H54 (cell line): Measurements from ENCODE around the gene DYNLT1.
"Not testable (repeated sequence)": the region's sequence is repeated elsewhere in the genome, so short reads cannot be mapped to it uniquely, and the experiment has no call there.

Source experiments
- DNase-seq: peaks from one replicate; pipeline ENCODE4 v3.0.0; 2011; ENCODE audit warnings: low spot score, mixed read lengths; ENCODE audit not compliant: insufficient read length
- FAIRE-seq: peaks from 3 replicates; lab custom pipeline; 2011; peaks lifted over from hg19 to GRCh38; lab: Jason Lieb, UNC
- POLR2A ChIP-seq: IDR thresholded peaks from 2 replicates; pipeline ENCODE4 v1.6.1; 2011; ENCODE audit warnings: low read depth, mild to moderate bottlenecking, low read length

DYNLT1 gene

GRCh38 chr6:158644231-158645063 lies at the start of gene DYNLT1:
DYNLT1 (minus strand) TSS chr6:158644743; CDS start chr6:158644708, 35 bp downstream.
- DNase-seq (peak; percentile 60), FAIRE-seq (no peak)
- TF ChIP-seq POLR2A: peak; percentile 95

DNA sequence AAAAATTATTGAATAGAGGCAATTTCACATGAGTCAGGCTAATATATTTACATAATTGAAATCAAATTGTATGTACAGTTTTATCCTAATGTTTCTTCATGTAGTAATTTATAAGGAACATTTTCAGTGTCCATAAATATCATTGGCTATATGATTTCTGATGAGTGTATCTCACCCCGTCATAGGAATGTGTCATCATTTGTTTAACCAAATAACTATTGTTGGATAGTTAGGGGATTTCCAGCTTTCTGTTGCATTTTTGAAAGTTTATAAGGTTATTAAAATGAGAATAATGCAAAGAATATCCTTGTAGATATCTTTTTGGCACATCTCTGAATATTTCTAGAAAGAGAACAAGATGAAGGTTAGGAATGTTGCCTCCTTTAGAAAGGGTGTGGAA lies 44.3 kb upstream of the DYNLT1 start:
- FAIRE-seq: no peak
- no peak for TF ChIP-seq POLR2A
- no peak for DNase-seq

GRCh38 chr6:158687506-158687905 lies 43.0 kb upstream of the DYNLT1 start:
- DNase-seq: no peak
- TF ChIP-seq POLR2A: no peak
- no peak for FAIRE-seq

DNA sequence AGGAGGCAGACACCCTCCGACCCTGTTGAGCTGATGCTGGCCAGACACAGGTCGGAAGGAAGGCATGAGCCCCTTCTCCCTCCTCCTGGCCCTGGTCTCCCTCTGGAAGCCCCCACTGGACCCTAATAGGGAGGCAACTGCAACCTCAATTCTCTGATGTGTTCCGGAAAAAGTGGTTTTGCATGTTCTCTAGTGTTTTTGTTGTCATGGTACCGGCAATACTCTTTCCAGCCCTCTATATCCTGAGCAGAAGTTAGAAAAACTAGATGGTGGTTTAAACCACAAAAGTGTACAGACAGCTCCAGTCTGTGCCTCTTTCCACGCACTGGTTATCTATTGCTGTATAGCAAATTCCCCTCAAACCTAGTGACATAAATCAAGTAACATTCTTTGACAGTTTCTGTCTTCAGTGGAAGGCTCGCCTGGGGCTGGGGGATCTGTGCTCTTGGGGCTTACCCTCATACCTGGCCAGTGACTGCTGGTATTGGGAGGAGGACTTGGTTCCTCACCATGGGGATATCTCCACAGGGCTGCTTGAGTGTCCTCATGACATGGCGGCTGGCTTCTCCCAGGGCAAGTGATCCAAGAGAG lies 42.3 kb upstream of the DYNLT1 start:
- TF ChIP-seq POLR2A: no peak
- DNase-seq: no peak
- FAIRE-seq: no peak

DNA sequence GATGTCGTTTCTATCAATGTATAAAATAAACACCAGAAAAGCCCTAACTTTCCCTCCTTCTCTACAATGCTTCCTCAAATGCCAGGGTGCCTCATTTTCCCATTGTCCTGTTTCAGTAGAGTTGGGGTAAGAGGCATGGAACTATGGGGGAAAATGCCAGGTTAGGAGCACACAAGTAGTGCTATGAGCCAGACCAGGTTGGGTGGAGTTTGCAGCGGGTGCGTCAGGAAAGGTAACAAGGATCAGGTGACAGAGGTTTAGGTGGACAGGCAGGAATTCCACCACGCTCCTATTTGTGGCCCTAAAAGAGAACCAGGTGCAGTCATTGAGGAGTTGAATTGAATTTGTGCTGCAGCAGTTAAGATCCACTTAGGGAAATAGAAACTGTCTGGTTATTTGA lies 41.8 kb upstream of the DYNLT1 start:
- FAIRE-seq (no peak), DNase-seq (no peak)
- TF ChIP-seq POLR2A: no peak

- FAIRE-seq: no peak
- DNase-seq: no peak
- TF ChIP-seq POLR2A: no peak
Observed at GRCh38 chr6:158684745-158685324, 40.3 kb upstream of the DYNLT1 start.

GRCh38 chr6:158684311-158684710 lies 39.8 kb upstream of the DYNLT1 start:
- FAIRE-seq (no peak), DNase-seq (no peak)
- no peak for TF ChIP-seq POLR2A

GRCh38 chr6:158680481-158680880 lies 35.9 kb upstream of the DYNLT1 start:
- TF ChIP-seq POLR2A: no peak

DNA sequence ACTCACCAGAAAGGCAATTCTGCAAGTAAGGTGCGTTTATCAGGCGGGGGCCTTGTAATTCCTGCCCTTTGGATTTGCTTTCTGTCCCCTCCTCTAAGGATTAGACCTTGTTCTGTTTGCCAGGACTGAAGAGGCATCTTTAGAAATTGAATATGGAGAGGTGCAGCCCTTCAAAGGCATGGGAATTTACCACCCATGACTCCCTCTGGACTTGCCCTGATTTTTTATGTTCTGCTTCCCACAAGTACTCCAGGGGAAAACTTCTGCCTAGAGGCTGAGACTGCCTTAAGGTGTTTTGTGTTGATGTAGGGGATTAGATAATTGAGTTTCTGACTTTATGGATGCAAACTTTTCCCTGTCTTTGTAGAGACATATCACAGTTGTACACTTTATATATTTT lies 35.5 kb upstream of the DYNLT1 start:
- FAIRE-seq: no peak
- DNase-seq: no peak

More at GRCh38 chr6:158680481-158680880, 35.9 kb upstream of the DYNLT1 start:
- FAIRE-seq (no peak), DNase-seq (no peak)

GRCh38 chr6:158677906-158678578 lies 33.5 kb upstream of the DYNLT1 start:
- TF ChIP-seq POLR2A: no peak
- FAIRE-seq: no peak
- DNase-seq: no peak

More for the DNA sequence above, 35.5 kb upstream of the DYNLT1 start:
- TF ChIP-seq POLR2A: no peak

GRCh38 chr6:158677094-158677493 lies 32.6 kb upstream of the DYNLT1 start:
- FAIRE-seq, DNase-seq: not testable (repeated sequence)

DNA sequence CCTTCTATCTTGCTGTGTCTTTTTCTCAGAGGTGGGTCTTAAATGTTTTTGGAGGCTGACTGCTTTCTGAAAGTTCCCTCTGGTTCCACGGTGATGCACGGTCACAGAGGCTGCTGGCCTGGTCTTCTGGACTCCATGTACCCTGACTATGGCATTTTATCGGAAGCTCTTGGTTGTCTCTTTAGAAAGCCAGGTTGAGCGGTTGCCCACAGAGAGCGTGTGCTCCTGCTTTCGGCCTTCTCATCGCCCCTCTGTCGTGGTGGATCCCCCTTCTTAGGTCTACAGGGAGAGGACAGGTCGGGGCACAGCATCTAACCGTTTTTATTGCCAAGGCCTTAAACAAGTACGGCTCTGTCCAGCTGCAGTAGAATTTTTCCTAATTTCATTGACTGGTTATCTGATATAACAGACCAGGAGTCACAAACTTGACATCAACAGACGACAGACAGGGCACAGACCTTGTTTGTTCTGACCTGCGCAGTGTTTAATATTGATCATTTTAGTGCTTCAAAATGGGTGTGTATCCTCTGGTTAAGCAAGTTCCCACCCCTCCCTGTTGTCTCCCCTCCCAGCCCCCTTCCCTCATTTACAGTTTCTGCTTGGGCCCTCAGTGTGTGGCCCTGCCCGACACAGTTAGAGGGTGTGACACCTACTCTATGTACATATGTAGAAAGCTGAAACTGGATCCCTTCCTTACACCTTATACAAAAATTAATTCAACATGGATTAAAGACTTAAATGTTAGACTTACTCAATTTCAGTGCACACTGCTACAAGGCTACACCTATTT lies 30.0 kb upstream of the DYNLT1 start:
- DNase-seq (no peak), FAIRE-seq (no peak)
- no peak for TF ChIP-seq POLR2A

DNA sequence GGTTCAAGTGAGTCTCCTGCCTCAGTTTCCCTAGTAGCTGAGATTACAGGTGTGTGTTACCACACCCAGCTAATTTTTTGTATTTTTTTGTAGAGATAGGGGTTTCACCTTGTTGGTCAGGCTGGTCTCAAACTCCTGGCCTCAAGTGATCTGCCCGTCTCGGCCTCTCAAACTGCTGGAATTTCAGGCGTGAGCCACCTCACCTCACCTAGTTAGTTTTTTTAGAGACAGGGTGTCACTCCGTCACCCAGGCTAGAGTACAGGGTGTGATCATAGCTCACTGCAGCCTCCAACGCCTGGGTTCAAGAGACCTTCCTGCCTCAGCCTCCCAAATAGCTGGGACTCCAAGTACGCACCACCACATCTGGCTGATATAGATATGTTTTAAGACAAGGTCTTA lies 28.2 kb upstream of the DYNLT1 start:
- no peak for DNase-seq
- TF ChIP-seq POLR2A: no peak
- FAIRE-seq: no peak

DNA sequence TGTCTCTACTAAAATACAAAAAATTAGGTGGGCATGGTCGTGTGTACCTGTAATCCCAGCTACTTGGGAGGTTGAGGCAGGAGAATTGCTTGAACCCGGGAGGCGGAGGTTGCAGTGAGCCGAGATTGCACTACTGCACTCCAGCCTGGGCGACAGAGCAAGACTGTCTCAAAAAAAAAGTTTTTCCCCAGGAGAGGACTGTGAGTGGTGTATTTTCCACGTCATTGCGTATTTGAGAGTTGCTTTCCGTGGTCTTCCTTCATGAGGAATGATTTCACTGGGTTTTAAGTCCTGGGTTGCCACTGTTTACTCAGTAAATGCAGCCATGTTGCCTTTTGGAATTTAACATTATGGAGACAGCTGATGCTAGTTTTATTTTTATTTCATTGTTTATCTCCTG lies 27.6 kb upstream of the DYNLT1 start:
- not testable (repeated sequence) for DNase-seq, FAIRE-seq
